Keratinocyte (primary cell): ENCODE results near the gene MED7. TPM values are rescaled to one million over a fixed set of nuclear protein-coding genes. Genes with fewer than 3 reads are reported as not detected.

Experiments
- DNase-seq: peaks from one replicate; pipeline ENCODE4 v3.0.0-alpha.2; 2011; ENCODE audit warnings: low read depth, missing footprints, low spot score
- FAIRE-seq: peaks from 2 replicates; lab custom pipeline; 2011; peaks lifted over from hg19 to GRCh38; lab: Jason Lieb, UNC
- H2AFZ ChIP-seq: 2 replicates; pipeline ENCODE4 v1.6.0; 2012; ENCODE audit warnings: low read length, control low read depth, inconsistent platforms; ENCODE audit not compliant: control insufficient read depth
- H3K27ac ChIP-seq: 2 replicates; pipeline ENCODE4 v1.5.1; 2011; ENCODE audit warnings: low read length; ENCODE audit not compliant: control insufficient read depth, insufficient read depth
- H3K27me3 ChIP-seq: 3 replicates; pipeline ENCODE4 v1.6.0; 2011; ENCODE audit warnings: low read length; ENCODE audit not compliant: control insufficient read depth, insufficient read depth; ENCODE audit errors: extremely low read depth
- H3K36me3 ChIP-seq, 2 experiments: 2 replicates in 1 of 2; 3 replicates in 1 of 2; pipeline ENCODE4 v1.5.1; 2011; ENCODE audit warnings: low read length in 2 of 2, mild to moderate bottlenecking in 1 of 2; ENCODE audit not compliant: control insufficient read depth in 2 of 2, insufficient read depth in 2 of 2; ENCODE audit errors: extremely low read depth in 1 of 2
- H3K4me1 ChIP-seq: 3 replicates; pipeline ENCODE4 v1.5.1; 2011; ENCODE audit warnings: low read length; ENCODE audit not compliant: control insufficient read depth, insufficient read depth; ENCODE audit errors: extremely low read depth
- H3K4me2 ChIP-seq: 3 replicates; pipeline ENCODE4 v1.6.0; 2011; ENCODE audit warnings: low read depth, low read length; ENCODE audit not compliant: control insufficient read depth, insufficient read depth; ENCODE audit errors: extremely low read depth
- H3K4me3 ChIP-seq, 3 experiments: fragments of 200-600 bp in 1 of 3; sonication (generic) in 1 of 3; 2 replicates in 2 of 3; 3 replicates in 1 of 3; pipeline ENCODE4 v1.5.1; 2011 to 2016; ENCODE audit warnings: low read length in 3 of 3, mild to moderate bottlenecking in 3 of 3, control low read depth in 2 of 3, inconsistent platforms in 1 of 3, low read depth in 1 of 3, mixed read lengths in 1 of 3, mixed run types in 1 of 3, moderate library complexity in 1 of 3; ENCODE audit not compliant: control insufficient read depth in 2 of 3, insufficient read depth in 2 of 3; ENCODE audit errors: extremely low read depth in 1 of 3
- H3K79me2 ChIP-seq: 2 replicates; pipeline ENCODE4 v1.6.0; 2012; ENCODE audit warnings: low read length; ENCODE audit not compliant: control insufficient read depth, insufficient read depth
- H3K9ac ChIP-seq: 3 replicates; pipeline ENCODE4 v1.6.0; 2011; ENCODE audit warnings: low read length; ENCODE audit not compliant: control insufficient read depth, insufficient read depth; ENCODE audit errors: extremely low read depth
- H3K9me1 ChIP-seq: 3 replicates; pipeline ENCODE4 v1.6.0; 2011; ENCODE audit warnings: low read length; ENCODE audit not compliant: control insufficient read depth, insufficient read depth; ENCODE audit errors: extremely low read depth
- H3K9me3 ChIP-seq: 2 replicates; pipeline ENCODE4 v1.5.1; 2012; ENCODE audit warnings: low read depth, low read length; ENCODE audit not compliant: control insufficient read depth
- H4K20me1 ChIP-seq: 3 replicates; pipeline ENCODE4 v1.6.0; 2011; ENCODE audit warnings: low read length; ENCODE audit not compliant: control insufficient read depth, insufficient read depth; ENCODE audit errors: extremely low read depth
- EZH2 ChIP-seq: IDR thresholded peaks from one replicate; pipeline ENCODE4 v1.6.1; 2012; ENCODE audit warnings: inconsistent platforms, mild to moderate bottlenecking, low read length, moderate library complexity
- dilution Hi-C: fragments of 300-500 bp; cut with MboI; formaldehyde crosslinking; loops from one replicate; pipeline ENCODE4 v1.7.0; 2020; ENCODE audit warnings: low sequenced_read_pairs; ENCODE audit not compliant: extremely low pct_ligation_motif_present
- polyA plus RNA-seq, 5 experiments: library from polyadenylated mRNA; depleted of rRNA in 3 of 5; stranded (reverse) in 3 of 5; stranded (forward) in 1 of 5; unstranded in 1 of 5; fragments of >200 nt; gene quantifications; 1 replicate in 1 of 5; 2 replicates in 3 of 5; 3 replicates in 1 of 5; pipeline versions ENCODE4 v1.2.1 to v1.2.3, GENCODE V29; 2011 to 2012; ENCODE audit warnings: missing spikeins in 2 of 5, low read depth in 1 of 5, low replicate concordance in 1 of 5
- TF ChIP-seq, protein P1 (sequence below), 3 experiments: IDR thresholded peaks in 1 of 3; conservative IDR thresholded peaks in 1 of 3; optimal IDR thresholded peaks in 1 of 3; 2 replicates in 2 of 3; 3 replicates in 1 of 3; pipeline versions ENCODE3 to v1.5.1; 2011; ENCODE audit warnings: low read length in 3 of 3, mild to moderate bottlenecking in 3 of 3, moderate library complexity in 2 of 3, control low read depth in 1 of 3, inconsistent platforms in 1 of 3; ENCODE audit not compliant: insufficient read depth in 2 of 3; ENCODE audit errors: extremely low read depth in 1 of 3

Gene MED7
- polyA plus RNA-seq, 1 donor (not counting 4 experiments of a cell fraction or from before 2014, with no cell fraction given) = 17.0 TPM

DNA sequence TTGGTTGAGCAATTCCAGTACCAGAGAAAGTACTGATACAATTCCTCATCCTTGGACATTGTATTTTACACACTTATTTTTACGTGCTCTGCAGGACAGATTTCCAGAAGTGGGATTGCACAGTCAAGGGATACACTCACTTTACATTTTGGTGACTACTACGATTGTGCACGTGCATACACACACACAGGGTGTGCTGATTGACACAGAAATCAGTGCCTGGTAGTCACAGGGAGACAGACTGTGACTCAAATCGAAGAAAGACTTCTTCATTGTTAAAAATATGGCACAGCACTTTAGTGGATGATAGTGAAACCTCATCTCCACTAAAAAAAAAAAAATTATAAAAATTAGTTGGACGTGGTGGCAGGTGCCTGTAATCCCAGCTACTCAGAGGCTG, 21.9 kb upstream of the MED7 start:
- Histone ChIP-seq H3K9me3 (no peaks in the 10 kb centered on the region), H3K27me3 (no peaks in the 10 kb centered on the region), H3K9me1 (no peaks in the 10 kb centered on the region), H3K4me3 (no peak overlapping the region), H3K27ac (no peak overlapping the region), H4K20me1 (no peaks in the 10 kb centered on the region), H2AFZ (no peak overlapping the region), H3K9ac (no peak overlapping the region), H3K4me2 (no peak overlapping the region), H3K36me3 (no peaks in the 10 kb centered on the region), H3K4me1 (no peaks in the 10 kb centered on the region), H3K79me2 (no peaks in the 10 kb centered on the region)
- FAIRE-seq (no peak), DNase-seq (no peak)
- dilution Hi-C loops = no loop called here
- TF ChIP-seq, protein P1, sequence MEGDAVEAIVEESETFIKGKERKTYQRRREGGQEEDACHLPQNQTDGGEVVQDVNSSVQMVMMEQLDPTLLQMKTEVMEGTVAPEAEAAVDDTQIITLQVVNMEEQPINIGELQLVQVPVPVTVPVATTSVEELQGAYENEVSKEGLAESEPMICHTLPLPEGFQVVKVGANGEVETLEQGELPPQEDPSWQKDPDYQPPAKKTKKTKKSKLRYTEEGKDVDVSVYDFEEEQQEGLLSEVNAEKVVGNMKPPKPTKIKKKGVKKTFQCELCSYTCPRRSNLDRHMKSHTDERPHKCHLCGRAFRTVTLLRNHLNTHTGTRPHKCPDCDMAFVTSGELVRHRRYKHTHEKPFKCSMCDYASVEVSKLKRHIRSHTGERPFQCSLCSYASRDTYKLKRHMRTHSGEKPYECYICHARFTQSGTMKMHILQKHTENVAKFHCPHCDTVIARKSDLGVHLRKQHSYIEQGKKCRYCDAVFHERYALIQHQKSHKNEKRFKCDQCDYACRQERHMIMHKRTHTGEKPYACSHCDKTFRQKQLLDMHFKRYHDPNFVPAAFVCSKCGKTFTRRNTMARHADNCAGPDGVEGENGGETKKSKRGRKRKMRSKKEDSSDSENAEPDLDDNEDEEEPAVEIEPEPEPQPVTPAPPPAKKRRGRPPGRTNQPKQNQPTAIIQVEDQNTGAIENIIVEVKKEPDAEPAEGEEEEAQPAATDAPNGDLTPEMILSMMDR (optimal IDR thresholded peaks at IDR 0.05 in 1 of 3, IDR thresholded peaks at IDR 0.05 in 1 of 3, conservative IDR thresholded peaks at IDR 0.05 in 1 of 3; ENCODE audit: extremely low read depth in 1 of 3, insufficient read depth in 2 of 3, low read length in 3 of 3) = no peak
- TF ChIP-seq EZH2 = no peak

- DNase-seq = no peak
- H3K36me3 ChIP-seq = no peaks in the 10 kb centered on the region
- no peaks in the 10 kb centered on the region for H3K9me3 ChIP-seq
- no peak for TF ChIP-seq EZH2
- TF ChIP-seq, protein P1 (optimal IDR thresholded peaks at IDR 0.05 in 1 of 3, IDR thresholded peaks at IDR 0.05 in 1 of 3, conservative IDR thresholded peaks at IDR 0.05 in 1 of 3; ENCODE audit: extremely low read depth in 1 of 3, insufficient read depth in 2 of 3, low read length in 3 of 3) = no peak
- H3K79me2 ChIP-seq = no peaks in the 10 kb centered on the region
- no peak for FAIRE-seq
- no peaks in the 10 kb centered on the region for H3K9me1 ChIP-seq
- H3K27me3 ChIP-seq = no peaks in the 10 kb centered on the region
- H2AFZ ChIP-seq = no peak overlapping the region
- no peaks in the 10 kb centered on the region for H4K20me1 ChIP-seq
- H3K4me2 ChIP-seq = no peak overlapping the region
- no peak overlapping the region for H3K27ac ChIP-seq
- dilution Hi-C loops = no loop called here
- no peak overlapping the region for H3K9ac ChIP-seq
- no peak overlapping the region for H3K4me3 ChIP-seq
- no peaks in the 10 kb centered on the region for H3K4me1 ChIP-seq
These were observed 20.4 kb upstream of the MED7 start for GRCh38 chr5:157162919-157163510.
